GM12878 (cell line): ENCODE results near the gene RAN.

ENCODE experiments used
- CEBPB ChIP-seq, 2 experiments: fragments of 150-350 bp in 1 of 2; IDR thresholded peaks; 2 replicates each; pipeline ENCODE4 v1.6.1; 2012 to 2014; ENCODE audit warnings: low read depth in 2 of 2, low read length in 2 of 2, borderline replicate concordance in 1 of 2, inconsistent platforms in 1 of 2
- EP300 ChIP-seq, 2 experiments: fragments of 150-350 bp in 1 of 2; IDR thresholded peaks; 2 replicates each; pipeline ENCODE4 v1.6.1; 2011 to 2012; ENCODE audit warnings: low read depth in 2 of 2, low read length in 2 of 2, borderline replicate concordance in 1 of 2, improper control_type of control experiment in 1 of 2, inconsistent platforms in 1 of 2; ENCODE audit not compliant: control insufficient read depth in 1 of 2
- EZH2 ChIP-seq: IDR thresholded peaks from 2 replicates; pipeline ENCODE4 v1.6.1; 2012; ENCODE audit warnings: low read depth, mild to moderate bottlenecking, control low read depth, inconsistent platforms, low read length, borderline replicate concordance; ENCODE audit not compliant: control insufficient read depth
- FOS ChIP-seq: IDR thresholded peaks from 3 replicates; pipeline ENCODE4 v1.6.1; 2011; ENCODE audit warnings: borderline replicate concordance; ENCODE audit not compliant: insufficient read length; ENCODE audit errors: extremely low read depth
- FOXM1 ChIP-seq: IDR thresholded peaks from 2 replicates; pipeline ENCODE4 v1.6.1; 2012; ENCODE audit warnings: low read depth, mild to moderate bottlenecking, inconsistent platforms, low read length, moderate library complexity
- NFYB ChIP-seq: IDR thresholded peaks from 2 replicates; pipeline ENCODE4 v1.6.1; 2011; ENCODE audit warnings: low read depth, mild to moderate bottlenecking, low read length, improper control_type of control experiment, moderate library complexity; ENCODE audit not compliant: insufficient read depth
- YY1 ChIP-seq: IDR thresholded peaks from 2 replicates; pipeline ENCODE4 v1.6.1; 2011; ENCODE audit warnings: low read depth, mild to moderate bottlenecking, low read length
- TF ChIP-seq, protein P1 (sequence below): IDR thresholded peaks from 2 replicates; pipeline ENCODE4 v1.6.1; 2012; ENCODE audit warnings: mild to moderate bottlenecking, low read depth, low read length

GRCh38 chr12:130868412-130868811 is 3.5 kb upstream of the RAN start:
- TF ChIP-seq NFYB, result no peak
- TF ChIP-seq, protein P1, sequence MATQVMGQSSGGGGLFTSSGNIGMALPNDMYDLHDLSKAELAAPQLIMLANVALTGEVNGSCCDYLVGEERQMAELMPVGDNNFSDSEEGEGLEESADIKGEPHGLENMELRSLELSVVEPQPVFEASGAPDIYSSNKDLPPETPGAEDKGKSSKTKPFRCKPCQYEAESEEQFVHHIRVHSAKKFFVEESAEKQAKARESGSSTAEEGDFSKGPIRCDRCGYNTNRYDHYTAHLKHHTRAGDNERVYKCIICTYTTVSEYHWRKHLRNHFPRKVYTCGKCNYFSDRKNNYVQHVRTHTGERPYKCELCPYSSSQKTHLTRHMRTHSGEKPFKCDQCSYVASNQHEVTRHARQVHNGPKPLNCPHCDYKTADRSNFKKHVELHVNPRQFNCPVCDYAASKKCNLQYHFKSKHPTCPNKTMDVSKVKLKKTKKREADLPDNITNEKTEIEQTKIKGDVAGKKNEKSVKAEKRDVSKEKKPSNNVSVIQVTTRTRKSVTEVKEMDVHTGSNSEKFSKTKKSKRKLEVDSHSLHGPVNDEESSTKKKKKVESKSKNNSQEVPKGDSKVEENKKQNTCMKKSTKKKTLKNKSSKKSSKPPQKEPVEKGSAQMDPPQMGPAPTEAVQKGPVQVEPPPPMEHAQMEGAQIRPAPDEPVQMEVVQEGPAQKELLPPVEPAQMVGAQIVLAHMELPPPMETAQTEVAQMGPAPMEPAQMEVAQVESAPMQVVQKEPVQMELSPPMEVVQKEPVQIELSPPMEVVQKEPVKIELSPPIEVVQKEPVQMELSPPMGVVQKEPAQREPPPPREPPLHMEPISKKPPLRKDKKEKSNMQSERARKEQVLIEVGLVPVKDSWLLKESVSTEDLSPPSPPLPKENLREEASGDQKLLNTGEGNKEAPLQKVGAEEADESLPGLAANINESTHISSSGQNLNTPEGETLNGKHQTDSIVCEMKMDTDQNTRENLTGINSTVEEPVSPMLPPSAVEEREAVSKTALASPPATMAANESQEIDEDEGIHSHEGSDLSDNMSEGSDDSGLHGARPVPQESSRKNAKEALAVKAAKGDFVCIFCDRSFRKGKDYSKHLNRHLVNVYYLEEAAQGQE, result no peak
- no peak for TF ChIP-seq EP300 (IDR thresholded peaks at IDR 0.05; ENCODE audit: borderline replicate concordance in 1 of 2, control insufficient read depth in 1 of 2, low read depth in 2 of 2, low read length in 2 of 2)
- TF ChIP-seq FOXM1, result no peak
- TF ChIP-seq CEBPB (IDR thresholded peaks at IDR 0.05; ENCODE audit: borderline replicate concordance in 1 of 2, low read depth in 2 of 2, low read length in 2 of 2), result no peak
- no peak for TF ChIP-seq FOS
- TF ChIP-seq EZH2, result no peak
- TF ChIP-seq YY1, result no peak
